GM12878 (cell line): ENCODE measurements around the gene EHBP1. TPM values are rescaled to one million over a fixed set of nuclear protein-coding genes. Genes with fewer than 3 reads are reported as not detected.

Source experiments
- BMI1 ChIP-seq: fragments of 450-650 bp; IDR thresholded peaks from 2 replicates; pipeline ENCODE4 v1.6.1; 2016; ENCODE audit warnings: mild to moderate bottlenecking, moderate library complexity, borderline replicate concordance
- PAX5 ChIP-seq: IDR thresholded peaks from 2 replicates; pipeline ENCODE4 v1.6.1; 2011; ENCODE audit warnings: low read depth, low read length, borderline replicate concordance
- POU2F2 ChIP-seq: IDR thresholded peaks from 3 replicates; pipeline ENCODE4 v1.6.1; 2011; ENCODE audit warnings: low read depth, mild to moderate bottlenecking, low read length, borderline replicate concordance
- SREBF1 ChIP-seq: IDR thresholded peaks from 2 replicates; pipeline ENCODE4 v1.6.1; 2012; ENCODE audit warnings: mild to moderate bottlenecking, low read length
- SUZ12 ChIP-seq: fragments of 200-600 bp; sonication (generic); IDR thresholded peaks from one replicate; pipeline ENCODE4 v1.6.1; 2018; ENCODE audit warnings: antibody characterized with exemption, mild to moderate bottlenecking; ENCODE audit not compliant: unreplicated experiment
- ZNF207 ChIP-seq: fragments of 450-650 bp; IDR thresholded peaks from 2 replicates; pipeline ENCODE4 v1.6.1; 2014; ENCODE audit warnings: antibody characterized with exemption, mild to moderate bottlenecking, borderline replicate concordance
- polyA plus RNA-seq, 11 experiments: library from polyadenylated mRNA; depleted of rRNA in 4 of 11; unstranded in 6 of 11; stranded (reverse) in 5 of 11; fragments of >200 nt; fragmentation: Nextera tagmentation in 4 of 11; fragmentation: Illumina TruSeq in 1 of 11; extraction: Ambion mirVana in 4 of 11; extraction: Trizol in 1 of 11; gene quantifications; 1 replicate in 1 of 11; 2 replicates in 10 of 11; pipeline versions ENCODE4 v1.2.1 to v1.2.3, GENCODE V29; 2011 to 2016; ENCODE audit warnings: inconsistent platforms in 2 of 11, missing spikeins in 2 of 11, low read depth in 1 of 11
- total RNA-seq, 4 experiments: library from RNA; depleted of rRNA in 3 of 4; stranded (reverse); fragments of >200 nt in 3 of 4; fragmentation: Illumina TruSeq in 1 of 4; extraction: Trizol in 1 of 4; gene quantifications; 2 replicates each; pipeline versions ENCODE4 v1.2.1 to v1.2.3, GENCODE V29; 2013 to 2021
- TF ChIP-seq, protein P1 (sequence below): fragments of 450-650 bp; conservative IDR thresholded peaks from 2 replicates; pipeline ENCODE4 v1.6.1; 2017; ENCODE audit warnings: mild to moderate bottlenecking, moderate library complexity
- TF ChIP-seq, protein P2 (sequence below): fragments of 450-650 bp; IDR thresholded peaks from 2 replicates; pipeline ENCODE4 v1.6.1; 2018; ENCODE audit warnings: mild to moderate bottlenecking, low read depth, moderate library complexity; ENCODE audit not compliant: partially characterized antibody

EHBP1 gene
- total and polyA plus RNA-seq, 10 of the 15 experiments (the other 5 are each of a cell fraction or from before 2014, with no cell fraction given), result 5.7 to 26.1 (median 13.6) TPM

DNA sequence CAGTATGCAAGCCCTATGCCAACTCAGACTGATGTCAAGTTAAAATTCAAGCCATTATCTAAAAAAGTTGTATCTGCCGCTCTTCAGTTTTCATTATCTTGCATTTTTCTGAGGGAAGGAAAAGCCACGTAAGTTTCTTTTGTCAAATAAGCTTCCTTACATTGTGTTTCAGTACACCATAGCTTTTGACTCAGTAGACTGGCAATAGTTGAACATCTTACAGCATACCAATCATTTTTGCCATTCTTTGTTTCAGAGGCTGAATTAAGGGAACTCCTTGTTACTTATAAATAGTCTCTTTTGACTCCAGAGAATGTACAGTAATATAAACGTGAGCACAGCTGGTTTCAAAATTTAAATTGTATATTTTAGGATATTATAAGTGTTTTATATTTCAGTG lies 120.6 kb downstream of the EHBP1 start (continued):
- TF ChIP-seq, protein P1, sequence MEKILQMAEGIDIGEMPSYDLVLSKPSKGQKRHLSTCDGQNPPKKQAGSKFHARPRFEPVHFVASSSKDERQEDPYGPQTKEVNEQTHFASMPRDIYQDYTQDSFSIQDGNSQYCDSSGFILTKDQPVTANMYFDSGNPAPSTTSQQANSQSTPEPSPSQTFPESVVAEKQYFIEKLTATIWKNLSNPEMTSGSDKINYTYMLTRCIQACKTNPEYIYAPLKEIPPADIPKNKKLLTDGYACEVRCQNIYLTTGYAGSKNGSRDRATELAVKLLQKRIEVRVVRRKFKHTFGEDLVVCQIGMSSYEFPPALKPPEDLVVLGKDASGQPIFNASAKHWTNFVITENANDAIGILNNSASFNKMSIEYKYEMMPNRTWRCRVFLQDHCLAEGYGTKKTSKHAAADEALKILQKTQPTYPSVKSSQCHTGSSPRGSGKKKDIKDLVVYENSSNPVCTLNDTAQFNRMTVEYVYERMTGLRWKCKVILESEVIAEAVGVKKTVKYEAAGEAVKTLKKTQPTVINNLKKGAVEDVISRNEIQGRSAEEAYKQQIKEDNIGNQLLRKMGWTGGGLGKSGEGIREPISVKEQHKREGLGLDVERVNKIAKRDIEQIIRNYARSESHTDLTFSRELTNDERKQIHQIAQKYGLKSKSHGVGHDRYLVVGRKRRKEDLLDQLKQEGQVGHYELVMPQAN, result no peak
- TF ChIP-seq SUZ12 (no peak), PAX5 (no peak), ZNF207 (no peak), SREBF1 (no peak), POU2F2 (no peak), BMI1 (no peak)
- TF ChIP-seq, protein P2, sequence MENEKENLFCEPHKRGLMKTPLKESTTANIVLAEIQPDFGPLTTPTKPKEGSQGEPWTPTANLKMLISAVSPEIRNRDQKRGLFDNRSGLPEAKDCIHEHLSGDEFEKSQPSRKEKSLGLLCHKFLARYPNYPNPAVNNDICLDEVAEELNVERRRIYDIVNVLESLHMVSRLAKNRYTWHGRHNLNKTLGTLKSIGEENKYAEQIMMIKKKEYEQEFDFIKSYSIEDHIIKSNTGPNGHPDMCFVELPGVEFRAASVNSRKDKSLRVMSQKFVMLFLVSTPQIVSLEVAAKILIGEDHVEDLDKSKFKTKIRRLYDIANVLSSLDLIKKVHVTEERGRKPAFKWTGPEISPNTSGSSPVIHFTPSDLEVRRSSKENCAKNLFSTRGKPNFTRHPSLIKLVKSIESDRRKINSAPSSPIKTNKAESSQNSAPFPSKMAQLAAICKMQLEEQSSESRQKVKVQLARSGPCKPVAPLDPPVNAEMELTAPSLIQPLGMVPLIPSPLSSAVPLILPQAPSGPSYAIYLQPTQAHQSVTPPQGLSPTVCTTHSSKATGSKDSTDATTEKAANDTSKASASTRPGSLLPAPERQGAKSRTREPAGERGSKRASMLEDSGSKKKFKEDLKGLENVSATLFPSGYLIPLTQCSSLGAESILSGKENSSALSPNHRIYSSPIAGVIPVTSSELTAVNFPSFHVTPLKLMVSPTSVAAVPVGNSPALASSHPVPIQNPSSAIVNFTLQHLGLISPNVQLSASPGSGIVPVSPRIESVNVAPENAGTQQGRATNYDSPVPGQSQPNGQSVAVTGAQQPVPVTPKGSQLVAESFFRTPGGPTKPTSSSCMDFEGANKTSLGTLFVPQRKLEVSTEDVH, result no peak
